UCSD-AML1 (cell line): ENCODE measurements around the gene KIF3A.

Experiments used
- DNase-seq: peaks from one replicate; lab custom pipeline; 2025; ENCODE audit not compliant: unreplicated experiment; lab: John Stamatoyannopoulos, UW

Gene KIF3A

DNA sequence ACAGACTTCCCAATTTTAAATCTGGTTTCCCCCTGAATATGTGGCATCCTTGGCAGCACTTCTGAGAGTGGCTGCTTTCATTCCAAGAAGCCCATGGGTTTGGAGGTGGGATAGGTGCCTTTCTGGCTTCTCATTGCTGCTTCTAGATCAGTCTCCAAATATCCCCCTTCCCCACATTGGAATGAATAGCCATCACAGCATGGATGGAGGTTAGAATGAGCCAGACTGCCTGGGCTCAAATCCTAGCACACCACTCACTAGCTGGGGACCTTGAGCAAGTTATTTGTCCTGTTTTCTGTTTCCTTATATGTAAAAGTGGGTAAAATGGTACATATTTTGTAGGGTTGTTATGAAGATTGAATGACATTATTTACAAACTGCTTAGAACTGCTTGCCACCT lies 93.2 kb downstream of the KIF3A start:
- DNase-seq: no peak
